Stimulated activated naive B cell treated with anti-CD40 and anti-IgM and Interleukin-4, amounts not matched to agents 10 μg/mL and 1 μg/mL and 100 μg/mL, for 72 hours (primary cell): ENCODE results near the gene ENOSF1.

Experiments used
- ATAC-seq, 2 donors: fragments of 150-1000 bp; cut with Tn5 transposase; replicated peaks; 2 replicates each; pipeline ENCODE4 v1.10.0; 2021; ENCODE audit warnings: moderate library complexity in 1 of 2
- DNase-seq: peaks from one replicate; pipeline ENCODE4 v3.0.0; 2021
- H3K27ac Mint-ChIP-seq: one replicate; pipeline ENCODE4 v1.8.0; 2022; ENCODE audit warnings: mild to moderate bottlenecking, mixed read lengths
- H3K27me3 Mint-ChIP-seq, 2 donors: one replicate each; pipeline ENCODE4 v1.8.0; 2022; ENCODE audit warnings: mixed read lengths in 2 of 2
- H3K36me3 Mint-ChIP-seq, 2 donors: one replicate each; pipeline ENCODE4 v1.8.0; 2022; ENCODE audit warnings: mixed read lengths in 2 of 2, mild to moderate bottlenecking in 1 of 2
- H3K4me1 Mint-ChIP-seq, 2 donors: one replicate each; pipeline ENCODE4 v1.8.0; 2022; ENCODE audit warnings: mixed read lengths in 2 of 2, mild to moderate bottlenecking in 1 of 2
- H3K4me3 Mint-ChIP-seq, 2 donors: one replicate each; pipeline ENCODE4 v1.8.0; 2022; ENCODE audit warnings: mild to moderate bottlenecking in 2 of 2, mixed read lengths in 2 of 2, moderate library complexity in 1 of 2
- H3K9me3 Mint-ChIP-seq, 2 donors: one replicate each; pipeline ENCODE4 v1.8.0; 2022; ENCODE audit warnings: mixed read lengths in 2 of 2, mild to moderate bottlenecking in 1 of 2

ENOSF1 gene

GRCh38 chr18:715626-716025, 3.2 kb upstream of the ENOSF1 start:
- Mint-ChIP-seq H3K27me3 (peaks cover 7 to 20% of the 10 kb centered on the region in 2 donors), H3K9me3 (no peaks in the 10 kb centered on the region), H3K27ac (no peak overlapping the region), H3K4me1 (peaks cover 4 to 11% of the 10 kb centered on the region in 2 donors), H3K36me3 (peaks cover 3% of the 10 kb centered on the region in 2 donors), H3K4me3 (no peak overlapping the region)
- DNase-seq (no peak), ATAC-seq (no peak)

GRCh38 chr18:713135-713490, 683 bp upstream of the ENOSF1 start:
- Mint-ChIP-seq H3K27me3 (peaks cover 16 to 32% of the 10 kb centered on the region in 2 donors), H3K36me3 (peaks cover 3 to 8% of the 10 kb centered on the region in 2 donors), H3K4me1 (peaks cover 4 to 11% of the 10 kb centered on the region in 2 donors), H3K27ac (no peak overlapping the region), H3K4me3 (peak overlapping the region; percentile 21 to 73), H3K9me3 (no peaks in the 10 kb centered on the region)
- ATAC-seq (no peak), DNase-seq (no peak)

DNA sequence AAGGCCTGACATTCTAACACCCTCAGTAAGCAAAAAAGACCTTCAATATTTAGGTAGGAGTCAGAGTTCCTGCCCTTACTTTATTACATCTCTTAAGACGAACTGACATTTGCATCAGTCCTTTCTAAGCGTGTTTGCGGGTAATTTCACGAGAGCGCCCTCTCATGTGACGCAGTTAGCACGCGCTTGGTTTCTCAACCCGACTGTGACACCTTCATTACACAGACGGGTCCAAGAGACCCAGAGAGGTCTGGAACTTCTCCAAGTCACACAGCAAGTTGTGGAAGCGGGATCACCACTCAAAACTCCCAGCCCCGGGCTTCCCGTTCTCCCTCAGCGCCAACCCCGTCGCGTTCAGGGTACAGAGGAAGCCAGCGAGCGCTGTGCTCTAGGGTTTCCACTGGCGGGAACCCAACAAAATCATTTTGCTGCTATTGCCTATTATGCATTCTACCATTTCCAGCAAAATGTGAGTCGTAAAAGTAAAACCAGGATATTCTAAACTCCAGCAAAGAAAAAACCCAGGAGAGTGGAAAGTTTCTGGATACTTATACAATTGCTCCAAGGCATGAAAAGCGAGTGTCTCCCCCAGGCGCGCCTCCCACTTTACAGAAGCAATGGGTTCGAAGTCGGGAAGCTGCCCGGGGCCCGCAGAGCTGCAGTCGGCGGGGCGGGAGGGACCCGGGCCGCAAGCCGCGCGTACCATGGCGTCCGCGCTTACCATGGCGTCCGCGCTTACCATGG, 601 bp downstream of the ENOSF1 start:
- peaks cover 4 to 11% of the 10 kb centered on the region in 2 donors for H3K4me1 Mint-ChIP-seq

DNA sequence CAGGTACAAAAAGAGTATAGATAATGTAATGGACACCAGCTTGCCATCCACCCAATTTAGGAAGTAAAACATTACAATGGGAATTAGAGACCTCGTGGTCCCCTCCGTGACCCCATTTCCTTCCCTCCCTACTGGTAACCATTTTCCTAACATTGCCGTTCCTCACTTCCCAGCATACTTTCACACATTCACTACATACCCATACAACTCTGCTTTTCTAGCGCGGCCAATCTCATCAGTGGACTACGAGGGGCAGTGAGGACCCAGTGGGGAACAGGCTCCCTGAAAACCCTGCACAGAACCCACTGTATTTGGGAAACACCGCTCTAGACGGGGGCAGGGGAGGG, 1.1 kb downstream of the ENOSF1 start:
- DNase-seq (no peak), ATAC-seq (no peak)
- H3K4me3 Mint-ChIP-seq: peak overlapping the region; percentile 81 to 82
- H3K27me3 Mint-ChIP-seq: peaks cover 16 to 32% of the 10 kb centered on the region in 2 donors
- H3K9me3 Mint-ChIP-seq: no peaks in the 10 kb centered on the region
- peaks cover 3 to 8% of the 10 kb centered on the region in 2 donors for H3K36me3 Mint-ChIP-seq
- peaks cover 4 to 11% of the 10 kb centered on the region in 2 donors for H3K4me1 Mint-ChIP-seq
- peak overlapping the region; percentile 65 for H3K27ac Mint-ChIP-seq

More for the DNA sequence above, 601 bp downstream of the ENOSF1 start:
- Mint-ChIP-seq H3K36me3 (peaks cover 3 to 8% of the 10 kb centered on the region in 2 donors), H3K9me3 (no peaks in the 10 kb centered on the region), H3K4me3 (peak overlapping the region; percentile 81 to 82), H3K27me3 (peaks cover 16 to 32% of the 10 kb centered on the region in 2 donors), H3K27ac (peak overlapping the region; percentile 65)
- ATAC-seq (peak; percentile 78 to 79), DNase-seq (peak; percentile 45)

- H3K4me1 Mint-ChIP-seq: peaks cover 4 to 11% of the 10 kb centered on the region in 2 donors
- no peak overlapping the region for H3K27ac Mint-ChIP-seq
- peaks cover 16 to 32% of the 10 kb centered on the region in 2 donors for H3K27me3 Mint-ChIP-seq
- no peak overlapping the region for H3K4me3 Mint-ChIP-seq
- H3K36me3 Mint-ChIP-seq: peaks cover 3 to 8% of the 10 kb centered on the region in 2 donors
- ATAC-seq (no peak), DNase-seq (no peak)
- H3K9me3 Mint-ChIP-seq: no peaks in the 10 kb centered on the region
Observed at GRCh38 chr18:710418-711300, 1.8 kb downstream of the ENOSF1 start.

- no peaks in the 10 kb centered on the region for H3K9me3 Mint-ChIP-seq
- H3K36me3 Mint-ChIP-seq: peaks cover 3 to 8% of the 10 kb centered on the region in 2 donors
- no peak overlapping the region for H3K4me3 Mint-ChIP-seq
Observed at GRCh38 chr18:709771-710170, 2.7 kb downstream of the ENOSF1 start.

DNA sequence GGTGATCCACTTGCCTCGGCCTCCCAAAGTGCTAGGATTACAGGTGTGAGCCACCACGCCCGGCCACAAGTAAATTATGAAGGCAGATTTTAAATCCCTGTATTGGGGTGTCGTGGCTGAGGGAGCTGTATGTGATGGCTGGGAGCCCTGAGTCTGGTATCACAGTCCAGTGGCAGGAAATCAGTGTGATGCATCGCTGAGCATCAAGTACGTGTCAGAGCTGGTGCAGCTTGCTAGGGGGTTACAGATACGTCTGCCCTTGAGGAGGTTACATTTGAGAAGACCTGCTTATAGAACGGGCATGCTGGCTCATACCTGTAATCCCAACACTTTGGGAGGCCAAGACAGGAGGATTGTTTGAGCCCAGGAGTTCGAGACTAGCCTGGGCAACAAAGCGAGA, 4.3 kb downstream of the ENOSF1 start:
- H3K9me3 Mint-ChIP-seq: no peaks in the 10 kb centered on the region
- H3K4me1 Mint-ChIP-seq: peaks cover 4 to 11% of the 10 kb centered on the region in 2 donors
- H3K4me3 Mint-ChIP-seq: no peak overlapping the region
- DNase-seq (no peak), ATAC-seq (no peak)
- peaks cover 3 to 8% of the 10 kb centered on the region in 2 donors for H3K36me3 Mint-ChIP-seq
- peaks cover 16 to 32% of the 10 kb centered on the region in 2 donors for H3K27me3 Mint-ChIP-seq
- no peak overlapping the region for H3K27ac Mint-ChIP-seq

More at GRCh38 chr18:709771-710170, 2.7 kb downstream of the ENOSF1 start:
- no peak for DNase-seq
- Mint-ChIP-seq H3K27ac (no peak overlapping the region), H3K4me1 (peaks cover 4 to 11% of the 10 kb centered on the region in 2 donors), H3K27me3 (peaks cover 16 to 32% of the 10 kb centered on the region in 2 donors)
- ATAC-seq: no peak

- H3K27ac Mint-ChIP-seq: no peak overlapping the region
- peaks cover 13 to 20% of the 10 kb centered on the region in 2 donors for H3K27me3 Mint-ChIP-seq
- peaks cover 5 to 6% of the 10 kb centered on the region in 2 donors for H3K4me1 Mint-ChIP-seq
- H3K4me3 Mint-ChIP-seq: no peak overlapping the region
- H3K9me3 Mint-ChIP-seq: no peaks in the 10 kb centered on the region
- ATAC-seq (no peak), DNase-seq (no peak)
- peaks cover 1 to 7% of the 10 kb centered on the region in 2 donors for H3K36me3 Mint-ChIP-seq
Observed at GRCh38 chr18:706405-706804, 6.0 kb downstream of the ENOSF1 start.

- ATAC-seq (no peak), DNase-seq (no peak)
- no peak overlapping the region for H3K4me3 Mint-ChIP-seq
- peaks cover under 1 to 1% of the 10 kb centered on the region in 2 donors for H3K27me3 Mint-ChIP-seq
- H3K9me3 Mint-ChIP-seq: no peaks in the 10 kb centered on the region
- H3K27ac Mint-ChIP-seq: no peak overlapping the region
- peaks cover 0 to 3% of the 10 kb centered on the region in 2 donors for H3K4me1 Mint-ChIP-seq
- no peaks in the 10 kb centered on the region for H3K36me3 Mint-ChIP-seq
Observed at GRCh38 chr18:703213-703967, 9.0 kb downstream of the ENOSF1 start.

GRCh38 chr18:697800-698199, 14.6 kb downstream of the ENOSF1 start:
- no peak for ATAC-seq

DNA sequence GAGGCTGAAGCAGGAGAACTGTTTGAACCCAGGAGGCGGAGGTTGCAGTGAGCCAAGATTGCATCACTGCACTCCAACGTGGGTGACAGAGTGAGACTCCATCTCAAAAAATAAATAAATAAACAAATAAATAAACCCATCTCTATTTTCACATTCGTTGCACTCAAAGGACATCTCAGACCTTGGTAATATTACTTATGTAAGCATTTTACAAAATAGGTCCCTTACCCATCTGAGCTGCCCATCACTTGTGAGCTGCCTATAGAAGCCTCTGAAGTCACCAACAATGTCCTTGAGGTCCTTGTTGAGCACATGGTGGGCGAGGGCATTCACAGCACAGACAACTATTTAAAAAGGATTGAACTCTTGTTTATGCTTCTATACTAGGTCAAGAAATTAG, 15.4 kb downstream of the ENOSF1 start:
- ATAC-seq (no peak), DNase-seq (no peak)
- Mint-ChIP-seq H3K27ac (no peak overlapping the region), H3K4me3 (no peak overlapping the region), H3K36me3 (peaks cover 0 to 5% of the 10 kb centered on the region in 2 donors), H3K9me3 (no peaks in the 10 kb centered on the region), H3K27me3 (no peaks in the 10 kb centered on the region), H3K4me1 (no peaks in the 10 kb centered on the region)

More at GRCh38 chr18:697800-698199, 14.6 kb downstream of the ENOSF1 start:
- Mint-ChIP-seq H3K36me3 (peaks cover 0 to 2% of the 10 kb centered on the region in 2 donors), H3K27ac (no peak overlapping the region), H3K9me3 (no peaks in the 10 kb centered on the region), H3K4me1 (peaks cover 0 to under 1% of the 10 kb centered on the region in 2 donors), H3K4me3 (no peak overlapping the region), H3K27me3 (no peaks in the 10 kb centered on the region)
- DNase-seq: no peak

DNA sequence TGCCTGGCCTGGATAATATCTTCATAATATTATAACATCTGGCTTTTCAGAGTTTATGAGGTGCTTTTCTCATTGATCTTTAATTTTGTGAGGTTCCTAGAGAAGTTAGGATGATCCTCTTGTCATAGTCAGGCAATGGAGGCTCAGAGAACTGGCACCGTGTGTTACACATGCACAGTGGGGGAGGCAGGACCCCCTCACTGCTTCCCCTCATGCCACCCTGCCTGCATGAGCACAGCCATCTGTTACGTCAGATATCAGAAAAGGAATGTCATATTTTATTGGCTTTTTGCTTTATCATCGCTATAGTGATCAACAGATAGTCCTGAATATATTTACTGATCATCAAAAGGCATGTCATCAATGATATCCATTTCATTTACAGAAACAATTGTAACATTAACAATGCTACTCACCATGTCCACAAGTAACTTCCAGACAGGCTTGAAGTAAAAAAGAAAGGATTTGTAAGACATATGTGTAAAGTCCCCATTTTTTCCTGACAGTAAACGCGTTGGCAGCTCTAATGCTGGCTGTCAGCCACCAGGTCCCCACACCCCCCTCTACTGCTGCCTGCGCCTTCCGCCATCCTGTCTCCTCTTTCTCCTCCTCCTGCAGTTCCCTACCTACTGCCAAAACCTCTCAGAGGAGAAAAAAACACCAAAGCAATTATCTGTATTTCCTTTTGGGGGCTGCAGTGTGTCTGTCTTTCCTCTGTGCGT, 18.8 kb downstream of the ENOSF1 start:
- Mint-ChIP-seq H3K4me1 (no peaks in the 10 kb centered on the region), H3K27ac (no peak overlapping the region), H3K27me3 (no peaks in the 10 kb centered on the region), H3K4me3 (no peak overlapping the region), H3K9me3 (no peaks in the 10 kb centered on the region), H3K36me3 (peaks cover 0 to 5% of the 10 kb centered on the region in 2 donors)
- ATAC-seq (no peak), DNase-seq (no peak)

GRCh38 chr18:692824-693223, 19.6 kb downstream of the ENOSF1 start:
- H3K27ac Mint-ChIP-seq: no peak overlapping the region
- no peak overlapping the region for H3K4me3 Mint-ChIP-seq
- H3K9me3 Mint-ChIP-seq: no peaks in the 10 kb centered on the region
- ATAC-seq (no peak), DNase-seq (no peak)
- H3K36me3 Mint-ChIP-seq: peaks cover 0 to 5% of the 10 kb centered on the region in 2 donors
- no peaks in the 10 kb centered on the region for H3K27me3 Mint-ChIP-seq
- H3K4me1 Mint-ChIP-seq: no peaks in the 10 kb centered on the region
